H54 (cell line): ENCODE measurements around the gene HSPA1A.

ENCODE experiments used
- DNase-seq: peaks from one replicate; pipeline ENCODE4 v3.0.0; 2011; ENCODE audit warnings: low spot score, mixed read lengths; ENCODE audit not compliant: insufficient read length
- FAIRE-seq: peaks from 3 replicates; lab custom pipeline; 2011; peaks lifted over from hg19 to GRCh38; lab: Jason Lieb, UNC
- POLR2A ChIP-seq: IDR thresholded peaks from 2 replicates; pipeline ENCODE4 v1.6.1; 2011; ENCODE audit warnings: low read depth, mild to moderate bottlenecking, low read length

HSPA1A gene

DNA sequence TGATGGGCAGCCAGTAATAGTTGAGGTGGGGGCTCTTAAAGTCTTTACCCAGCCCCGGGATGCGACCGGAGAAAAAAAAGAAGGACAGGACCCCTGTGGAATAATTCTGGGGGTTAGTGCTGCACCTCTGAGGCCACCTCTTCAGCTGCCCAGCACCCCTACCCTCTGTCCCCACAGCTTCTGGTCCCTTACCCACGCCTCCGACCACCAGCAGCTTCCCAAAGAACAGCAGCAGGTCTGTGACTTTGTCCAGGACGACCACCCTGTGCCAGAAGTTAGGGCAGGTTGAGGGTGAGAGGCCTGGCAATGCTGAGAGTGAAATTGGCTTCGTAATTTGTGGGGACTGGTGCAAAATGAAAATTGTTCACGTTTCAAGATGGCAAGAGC lies 49.5 kb downstream of the HSPA1A start:
- TF ChIP-seq POLR2A = no peak
- no peak for DNase-seq
- FAIRE-seq = no peak

DNA sequence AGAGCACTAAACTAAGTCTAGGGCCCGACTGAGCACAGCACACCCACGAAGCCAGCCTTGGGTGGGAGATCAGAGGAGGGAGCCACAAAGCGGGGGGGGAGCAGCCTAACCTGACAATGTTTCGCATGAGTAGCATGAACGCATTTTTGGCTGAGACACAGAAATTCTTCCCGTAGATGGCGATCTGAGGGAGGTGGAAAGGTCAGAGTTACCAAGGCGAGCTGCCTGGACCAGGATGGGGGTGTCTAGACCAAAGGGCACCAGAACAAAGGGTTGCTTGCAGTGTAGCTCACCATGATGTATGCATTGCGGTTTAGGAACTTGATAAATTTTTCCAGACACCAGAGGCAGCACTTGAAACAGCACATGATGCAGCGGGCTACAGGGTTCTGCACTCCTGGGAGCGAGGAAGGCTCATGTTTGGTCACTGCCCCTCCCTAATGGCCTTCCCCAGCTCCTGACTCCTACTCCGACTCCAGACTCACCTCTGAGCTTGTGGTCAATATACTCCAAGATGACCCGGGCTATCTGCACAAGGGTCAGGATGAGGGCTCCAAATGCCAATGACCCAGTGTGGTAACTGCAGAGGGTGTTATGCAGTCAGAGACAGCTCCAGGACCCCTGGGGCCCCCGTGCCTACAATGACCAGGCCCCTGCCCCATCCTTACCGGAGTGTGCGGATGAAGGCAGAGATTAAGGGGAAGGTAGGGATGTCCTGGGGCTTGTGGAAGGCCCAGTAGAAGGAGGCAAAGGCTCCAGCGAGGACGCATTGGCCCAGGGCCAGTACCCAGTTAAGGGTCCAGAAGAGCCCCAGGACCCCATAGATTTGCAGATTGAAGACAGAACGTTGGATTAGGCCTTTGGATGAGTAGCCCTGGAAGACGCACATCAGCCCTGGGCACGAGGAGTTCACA lies 50.1 kb downstream of the HSPA1A start:
- DNase-seq = no peak
- no peak for TF ChIP-seq POLR2A
- no peak for FAIRE-seq
